HepG2 (cell line): ENCODE results near the gene SLC2A10. TPM values are rescaled to one million over a fixed set of nuclear protein-coding genes. Genes with fewer than 3 reads are reported as not detected.

Experiments
- ATF7 ChIP-seq, 2 experiments: fragments of 450-650 bp in 1 of 2; sonication (generic) in 1 of 2; formaldehyde crosslinking in 1 of 2; IDR thresholded peaks; 2 replicates each; pipeline versions ENCODE4 v1.4.0 to v1.6.1; 2016 to 2020; ENCODE audit warnings: antibody characterized with exemption in 1 of 2, mild to moderate bottlenecking in 1 of 2, missing genetic modification reagents in 1 of 2
- CCAR2 ChIP-seq: fragments of 200-400 bp; formaldehyde crosslinking; optimal IDR thresholded peaks from 2 replicates; pipeline ENCODE3; 2018; ENCODE audit warnings: low read depth, mild to moderate bottlenecking, low read length, moderate library complexity
- DPF2 ChIP-seq: sonication (generic); formaldehyde crosslinking; IDR thresholded peaks from 2 replicates; pipeline ENCODE4 v1.4.0; 2020; ENCODE audit warnings: mild to moderate bottlenecking, low read depth, missing genetic modification reagents, borderline replicate concordance
- ELF4 ChIP-seq: sonication (generic); formaldehyde crosslinking; IDR thresholded peaks from 2 replicates; pipeline ENCODE4 v1.5.0; 2020; ENCODE audit warnings: missing genetic modification reagents, mild to moderate bottlenecking, moderate library complexity, borderline replicate concordance
- MAZ ChIP-seq, 2 experiments: sonication (generic) in 1 of 2; formaldehyde crosslinking in 1 of 2; IDR thresholded peaks; 2 replicates each; pipeline versions ENCODE4 v1.5.0 to v1.6.1; 2012 to 2020; ENCODE audit warnings: low read depth in 2 of 2, mild to moderate bottlenecking in 2 of 2, borderline replicate concordance in 1 of 2, improper control_type of control experiment in 1 of 2, low read length in 1 of 2, missing genetic modification reagents in 1 of 2, moderate library complexity in 1 of 2
- MEIS2 ChIP-seq: sonication (generic); formaldehyde crosslinking; IDR thresholded peaks from 2 replicates; pipeline ENCODE4 v1.9.0; 2021; ENCODE audit warnings: mild to moderate bottlenecking, missing genetic modification reagents
- NCOA2 ChIP-seq: sonication (generic); formaldehyde crosslinking; IDR thresholded peaks from 2 replicates; pipeline ENCODE4 v1.8.0; 2022; ENCODE audit warnings: inconsistent platforms
- NFE2 ChIP-seq: sonication (generic); formaldehyde crosslinking; IDR thresholded peaks from 2 replicates; pipeline ENCODE4 v1.4.0; 2020; ENCODE audit warnings: missing genetic modification reagents
- RARA ChIP-seq: IDR thresholded peaks from 2 replicates; pipeline ENCODE4 v1.6.1; 2016; ENCODE audit warnings: missing genetic modification reagents, missing compliant biosample characterization
- SIN3B ChIP-seq: fragments of 150-350 bp; IDR thresholded peaks from 2 replicates; pipeline ENCODE4 v1.6.1; 2014; ENCODE audit warnings: low read length
- SIX1 ChIP-seq: sonication (generic); formaldehyde crosslinking; IDR thresholded peaks from 2 replicates; pipeline ENCODE4 v1.4.0; 2020; ENCODE audit warnings: missing genetic modification reagents, borderline replicate concordance
- ZFP36 ChIP-seq: fragments of 150-350 bp; IDR thresholded peaks from 2 replicates; pipeline ENCODE4 v1.6.1; 2018; ENCODE audit warnings: borderline replicate concordance, low read length, low read depth; ENCODE audit not compliant: partially characterized antibody
- ZNF101 ChIP-seq: sonication (generic); formaldehyde crosslinking; IDR thresholded peaks from 2 replicates; pipeline ENCODE4 v1.4.0; 2020; ENCODE audit warnings: mild to moderate bottlenecking, low read depth, missing genetic modification reagents, borderline replicate concordance
- ZNF317 ChIP-seq: sonication (generic); formaldehyde crosslinking; IDR thresholded peaks from 2 replicates; pipeline ENCODE4 v1.5.0; 2020; ENCODE audit warnings: mild to moderate bottlenecking, missing genetic modification reagents
- ZNF674 ChIP-seq: sonication (generic); formaldehyde crosslinking; IDR thresholded peaks from 2 replicates; pipeline ENCODE4 v1.5.0; 2020; ENCODE audit warnings: low read depth, mild to moderate bottlenecking, missing genetic modification reagents
- ZNF766 ChIP-seq: sonication (generic); formaldehyde crosslinking; IDR thresholded peaks from 2 replicates; pipeline ENCODE4 v1.5.0; 2020; ENCODE audit warnings: missing genetic modification reagents, borderline replicate concordance
- polyA plus RNA-seq, 8 experiments: library from polyadenylated mRNA; depleted of rRNA in 3 of 8; stranded (reverse) in 7 of 8; unstranded in 1 of 8; fragments of >200 nt; fragmentation: Illumina TruSeq in 4 of 8; extraction: Trizol in 4 of 8; gene quantifications; 2 replicates each; pipeline versions ENCODE4 v1.2.1 to v1.2.3, GENCODE V29; 2011 to 2016; ENCODE audit warnings: low read depth in 4 of 8, missing spikeins in 1 of 8, mixed read lengths in 1 of 8; ENCODE audit not compliant: insufficient read depth in 1 of 8
- total RNA-seq, 5 experiments: library from RNA; depleted of rRNA; stranded (reverse); fragments of >200 nt; fragmentation: Illumina TruSeq; extraction: Trizol; gene quantifications; 2 replicates each; pipeline ENCODE4 v1.2.3, GENCODE V29; 2016; ENCODE audit warnings: low read depth in 1 of 5
- TF ChIP-seq, protein P1 (sequence below): sonication (generic); formaldehyde crosslinking; IDR thresholded peaks from 2 replicates; pipeline ENCODE4 v1.4.0; 2020; ENCODE audit warnings: mild to moderate bottlenecking, missing genetic modification reagents
- TF ChIP-seq, protein P2 (sequence below): sonication (generic); formaldehyde crosslinking; IDR thresholded peaks from 2 replicates; pipeline ENCODE4 v1.4.0; 2020; ENCODE audit warnings: missing genetic modification reagents, borderline replicate concordance
- TF ChIP-seq, protein P3 (sequence below): sonication (generic); formaldehyde crosslinking; IDR thresholded peaks from 2 replicates; pipeline ENCODE4 v1.5.1; 2020; ENCODE audit warnings: missing genetic modification reagents, mild to moderate bottlenecking, borderline replicate concordance
- TF ChIP-seq, protein P4 (sequence below): sonication (generic); formaldehyde crosslinking; conservative IDR thresholded peaks from 2 replicates; pipeline ENCODE4 v1.5.0; 2020; ENCODE audit warnings: missing genetic modification reagents
- TF ChIP-seq, protein P5 (sequence below): IDR thresholded peaks from 2 replicates; pipeline ENCODE4 v1.6.1; 2016; ENCODE audit warnings: missing biosample characterization, missing genetic modification reagents, low read depth

Gene SLC2A10
- total and polyA plus RNA-seq, 2 of the 13 experiments (the other 11 are each of a cell fraction or from before 2014, with no cell fraction given) = 16.0 to 18.4 TPM

DNA sequence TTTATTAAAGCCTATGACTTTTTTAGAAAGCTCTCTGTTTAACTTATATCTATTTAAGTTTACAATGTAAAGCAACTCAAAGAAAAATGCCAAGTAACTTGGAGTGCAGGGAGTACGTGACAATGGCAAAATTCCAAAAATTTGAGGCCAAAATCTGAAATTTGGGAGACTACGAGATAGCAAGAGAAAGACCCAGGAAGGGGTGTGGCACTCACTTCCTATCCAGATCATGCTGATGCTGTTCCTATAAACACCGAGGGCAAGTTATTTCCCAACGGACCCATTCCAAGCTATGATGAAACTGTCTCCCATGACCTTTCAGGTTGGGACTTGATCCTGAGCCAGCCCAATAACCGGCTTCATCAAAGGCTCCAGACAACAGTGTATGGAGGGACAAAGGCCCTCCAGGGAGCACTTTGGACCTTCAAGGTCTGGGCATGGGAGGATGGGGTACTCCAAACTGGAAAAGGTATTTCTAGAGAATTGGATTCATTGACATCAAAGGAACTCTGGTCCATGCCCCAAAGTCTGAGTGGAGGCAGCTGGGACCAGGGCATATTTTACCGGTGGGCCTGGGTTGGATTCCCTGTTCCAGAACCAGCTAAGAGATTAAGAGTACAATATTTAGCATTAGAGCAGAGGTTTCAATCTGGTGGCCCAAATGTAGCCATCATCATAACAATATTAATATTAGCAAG lies 42.5 kb upstream of the SLC2A10 start (continued):
- TF ChIP-seq SIN3B (peak; percentile 35; the same call in 1 of the 2 replicates), ZNF674 (CRISPR knock-in tag) (no peak), SIX1 (CRISPR knock-in tag) (peak; percentile 94), ATF7 (IDR thresholded peaks at IDR 0.05) (peak; percentile 76), ATF7 (CRISPR knock-in tag; IDR thresholded peaks at IDR 0.05) (peak; percentile 98), ELF4 (CRISPR knock-in tag) (0 out of 2 replicates have a peak, but pooled peaks have one; percentile 44), ZNF101 (CRISPR knock-in tag) (peak; percentile 87; the same call in 1 of the 2 replicates), MAZ (IDR thresholded peaks at IDR 0.05; ENCODE audit: borderline replicate concordance, low read depth, low read length) (peak; percentile 67), MAZ (CRISPR knock-in tag; IDR thresholded peaks at IDR 0.05; ENCODE audit: low read depth) (peak; percentile 86), ZNF317 (peak; percentile 92), MEIS2 (CRISPR knock-in tag) (peak; percentile 98), NFE2 (CRISPR knock-in tag) (no peak), NCOA2 (peak; percentile 100), CCAR2 (peak; percentile 94), RARA (peak; percentile 100), ZNF766 (CRISPR knock-in tag) (no peak; the same call in 1 of the 2 replicates), ZFP36 (no peak), DPF2 (CRISPR knock-in tag) (peak; percentile 100)
- TF ChIP-seq, protein P1, sequence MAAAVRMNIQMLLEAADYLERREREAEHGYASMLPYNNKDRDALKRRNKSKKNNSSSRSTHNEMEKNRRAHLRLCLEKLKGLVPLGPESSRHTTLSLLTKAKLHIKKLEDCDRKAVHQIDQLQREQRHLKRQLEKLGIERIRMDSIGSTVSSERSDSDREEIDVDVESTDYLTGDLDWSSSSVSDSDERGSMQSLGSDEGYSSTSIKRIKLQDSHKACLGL (CRISPR knock-in tag) = no peak; the same call in 1 of the 2 replicates
- TF ChIP-seq, protein P2, sequence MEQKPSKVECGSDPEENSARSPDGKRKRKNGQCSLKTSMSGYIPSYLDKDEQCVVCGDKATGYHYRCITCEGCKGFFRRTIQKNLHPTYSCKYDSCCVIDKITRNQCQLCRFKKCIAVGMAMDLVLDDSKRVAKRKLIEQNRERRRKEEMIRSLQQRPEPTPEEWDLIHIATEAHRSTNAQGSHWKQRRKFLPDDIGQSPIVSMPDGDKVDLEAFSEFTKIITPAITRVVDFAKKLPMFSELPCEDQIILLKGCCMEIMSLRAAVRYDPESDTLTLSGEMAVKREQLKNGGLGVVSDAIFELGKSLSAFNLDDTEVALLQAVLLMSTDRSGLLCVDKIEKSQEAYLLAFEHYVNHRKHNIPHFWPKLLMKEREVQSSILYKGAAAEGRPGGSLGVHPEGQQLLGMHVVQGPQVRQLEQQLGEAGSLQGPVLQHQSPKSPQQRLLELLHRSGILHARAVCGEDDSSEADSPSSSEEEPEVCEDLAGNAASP (CRISPR knock-in tag) = peak; percentile 100
- TF ChIP-seq, protein P3, sequence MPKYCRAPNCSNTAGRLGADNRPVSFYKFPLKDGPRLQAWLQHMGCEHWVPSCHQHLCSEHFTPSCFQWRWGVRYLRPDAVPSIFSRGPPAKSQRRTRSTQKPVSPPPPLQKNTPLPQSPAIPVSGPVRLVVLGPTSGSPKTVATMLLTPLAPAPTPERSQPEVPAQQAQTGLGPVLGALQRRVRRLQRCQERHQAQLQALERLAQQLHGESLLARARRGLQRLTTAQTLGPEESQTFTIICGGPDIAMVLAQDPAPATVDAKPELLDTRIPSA (CRISPR knock-in tag) = no peak
- TF ChIP-seq, protein P4, sequence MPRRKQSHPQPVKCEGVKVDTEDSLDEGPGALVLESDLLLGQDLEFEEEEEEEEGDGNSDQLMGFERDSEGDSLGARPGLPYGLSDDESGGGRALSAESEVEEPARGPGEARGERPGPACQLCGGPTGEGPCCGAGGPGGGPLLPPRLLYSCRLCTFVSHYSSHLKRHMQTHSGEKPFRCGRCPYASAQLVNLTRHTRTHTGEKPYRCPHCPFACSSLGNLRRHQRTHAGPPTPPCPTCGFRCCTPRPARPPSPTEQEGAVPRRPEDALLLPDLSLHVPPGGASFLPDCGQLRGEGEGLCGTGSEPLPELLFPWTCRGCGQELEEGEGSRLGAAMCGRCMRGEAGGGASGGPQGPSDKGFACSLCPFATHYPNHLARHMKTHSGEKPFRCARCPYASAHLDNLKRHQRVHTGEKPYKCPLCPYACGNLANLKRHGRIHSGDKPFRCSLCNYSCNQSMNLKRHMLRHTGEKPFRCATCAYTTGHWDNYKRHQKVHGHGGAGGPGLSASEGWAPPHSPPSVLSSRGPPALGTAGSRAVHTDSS (CRISPR knock-in tag) = no peak
- TF ChIP-seq, protein P5, sequence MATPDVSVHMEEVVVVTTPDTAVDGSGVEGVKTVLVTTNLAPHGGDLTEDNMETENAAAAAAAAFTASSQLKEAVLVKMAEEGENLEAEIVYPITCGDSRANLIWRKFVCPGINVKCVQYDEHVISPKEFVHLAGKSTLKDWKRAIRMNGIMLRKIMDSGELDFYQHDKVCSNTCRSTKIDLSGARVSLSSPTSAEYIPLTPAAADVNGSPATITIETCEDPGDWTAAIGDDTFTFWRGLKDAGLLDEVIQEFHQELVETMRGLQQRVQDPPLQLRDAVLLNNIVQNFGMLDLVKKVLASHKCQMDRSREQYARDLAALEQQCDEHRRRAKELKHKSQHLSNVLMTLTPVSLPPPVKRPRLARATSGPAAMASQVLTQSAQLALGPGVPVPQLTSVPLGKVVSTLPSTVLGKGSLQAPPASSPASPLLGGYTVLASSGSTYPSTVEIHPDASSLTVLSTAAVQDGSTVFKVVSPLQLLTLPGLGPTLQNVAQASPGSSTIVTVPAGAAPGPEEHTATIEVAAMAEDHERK (CRISPR knock-in tag) = peak; percentile 71; the same call in 1 of the 2 replicates
